HG03064 (cell line): ENCODE measurements around the gene POM121C.
"Not testable (repeated sequence)": the region's sequence is repeated elsewhere in the genome, so short reads cannot be mapped to it uniquely, and the experiment has no call there.

Source experiments
- ATAC-seq: cut with Tn5 transposase; IDR thresholded peaks from one replicate; pipeline ENCODE4 v1.9.1; 2021; ENCODE audit warnings: low read depth; ENCODE audit not compliant: unreplicated experiment

The POM121C gene

GRCh38 chr7:75485979-75486643 lies at the start of gene POM121C:
Gene POM121C, minus strand, starts transcription at chr7:75486299. Its CDS starts 44,803 bp downstream, at chr7:75441496.
- peak; percentile 97 for ATAC-seq

GRCh38 chr7:75534727-75535307 lies 48.7 kb upstream of the POM121C start:
- no peak for ATAC-seq

- ATAC-seq: no peak
Observed at GRCh38 chr7:75533926-75534325, 47.8 kb upstream of the POM121C start.

- no peak for ATAC-seq
Observed at GRCh38 chr7:75532639-75533038, 46.5 kb upstream of the POM121C start.

GRCh38 chr7:75531359-75531821 lies 45.3 kb upstream of the POM121C start:
- ATAC-seq: no peak

- not testable (repeated sequence) for ATAC-seq
Observed at GRCh38 chr7:75527224-75527722, 41.2 kb upstream of the POM121C start.

- ATAC-seq: not testable (repeated sequence)
Observed at GRCh38 chr7:75521727-75522126, 35.6 kb upstream of the POM121C start.

GRCh38 chr7:75518842-75519241 lies 32.7 kb upstream of the POM121C start:
- ATAC-seq: not testable (repeated sequence)

- not testable (repeated sequence) for ATAC-seq
Observed at GRCh38 chr7:75509033-75509432, 22.9 kb upstream of the POM121C start.

- ATAC-seq: not testable (repeated sequence)
Observed at GRCh38 chr7:75492020-75492419, 5.9 kb upstream of the POM121C start, which contains the start of gene SPDYE5. Gene SPDYE5, plus strand, starts transcription at chr7:75492320. Its CDS starts 1,728 bp downstream, at chr7:75494048.

- peak; percentile 5 for ATAC-seq
Observed at GRCh38 chr7:75485355-75485978, 632 bp downstream of the POM121C start.

- not testable (repeated sequence) for ATAC-seq
Observed at GRCh38 chr7:75480313-75480712, 5.8 kb downstream of the POM121C start.

GRCh38 chr7:75477457-75477856 lies 8.6 kb downstream of the POM121C start:
- not testable (repeated sequence) for ATAC-seq

GRCh38 chr7:75470166-75470565 lies 15.9 kb downstream of the POM121C start:
- ATAC-seq: not testable (repeated sequence)

- ATAC-seq: not testable (repeated sequence)
Observed at GRCh38 chr7:75460541-75460940, 25.6 kb downstream of the POM121C start.

- not testable (repeated sequence) for ATAC-seq
Observed at GRCh38 chr7:75458034-75458433, 28.1 kb downstream of the POM121C start.

- not testable (repeated sequence) for ATAC-seq
Observed at GRCh38 chr7:75456403-75456802, 29.7 kb downstream of the POM121C start.

GRCh38 chr7:75452494-75452955 lies 33.6 kb downstream of the POM121C start:
- ATAC-seq: not testable (repeated sequence)

- not testable (repeated sequence) for ATAC-seq
Observed at GRCh38 chr7:75449946-75450345, 36.2 kb downstream of the POM121C start.

- peak; percentile 84 for ATAC-seq
Observed at GRCh38 chr7:75442465-75443111, 43.5 kb downstream of the POM121C start.

GRCh38 chr7:75442101-75442464 lies 44.0 kb downstream of the POM121C start:
- peak; percentile 41 for ATAC-seq
